Smooth muscle cell (in vitro differentiated cells): ENCODE measurements around the gene PLPPR1. TPM values are rescaled to one million over a fixed set of nuclear protein-coding genes. Genes with fewer than 3 reads are reported as not detected.
"Not testable (repeated sequence)": the region's sequence is repeated elsewhere in the genome, so short reads cannot be mapped to it uniquely, and the experiment has no call there.

Source experiments
- DNase-seq: peaks from one replicate; lab custom pipeline; 2025; ENCODE audit not compliant: unreplicated experiment; lab: John Stamatoyannopoulos, UW
- H2AFZ ChIP-seq: fragments of 200-600 bp; sonication (generic); 2 replicates; pipeline ENCODE4 v1.6.0; 2016; ENCODE audit warnings: antibody characterized with exemption, low read depth, mild to moderate bottlenecking
- H3F3A ChIP-seq: fragments of 200-600 bp; sonication (generic); 2 replicates; pipeline ENCODE4 v1.6.0; 2017; ENCODE audit warnings: antibody characterized with exemption, low read depth
- H3K27ac ChIP-seq: fragments of 200-600 bp; sonication (generic); 2 replicates; pipeline ENCODE4 v1.5.1; 2016; ENCODE audit warnings: low read depth, mild to moderate bottlenecking
- H3K27me3 ChIP-seq: fragments of 200-600 bp; sonication (generic); 2 replicates; pipeline ENCODE4 v1.6.1; 2016; ENCODE audit warnings: low read depth, mild to moderate bottlenecking
- H3K36me3 ChIP-seq: fragments of 200-600 bp; sonication (generic); 2 replicates; pipeline ENCODE4 v1.5.1; 2016; ENCODE audit warnings: low read depth
- H3K4me1 ChIP-seq: fragments of 200-600 bp; sonication (generic); 2 replicates; pipeline ENCODE4 v1.5.1; 2016; ENCODE audit warnings: low read depth
- H3K4me2 ChIP-seq: fragments of 200-600 bp; sonication (generic); 2 replicates; pipeline ENCODE4 v1.6.0; 2016; ENCODE audit warnings: mild to moderate bottlenecking
- H3K4me3 ChIP-seq: fragments of 200-600 bp; sonication (generic); 2 replicates; pipeline ENCODE4 v1.5.1; 2016; ENCODE audit warnings: mild to moderate bottlenecking
- H3K79me2 ChIP-seq: fragments of 200-600 bp; sonication (generic); 2 replicates; pipeline ENCODE4 v1.6.0; 2016; ENCODE audit warnings: low read depth, mild to moderate bottlenecking
- H3K9ac ChIP-seq: fragments of 200-600 bp; sonication (generic); 2 replicates; pipeline ENCODE4 v1.6.0; 2016; ENCODE audit warnings: low read depth
- H3K9me3 ChIP-seq: fragments of 200-600 bp; sonication (generic); replicated peaks from 2 replicates; pipeline ENCODE4 v1.5.1; 2016; ENCODE audit warnings: low read depth
- H4K20me1 ChIP-seq: fragments of 200-600 bp; sonication (generic); 2 replicates; pipeline ENCODE4 v1.6.0; 2016; ENCODE audit warnings: low read depth
- CTCF ChIP-seq: fragments of 200-600 bp; sonication (generic); IDR thresholded peaks from 2 replicates; pipeline ENCODE4 v1.5.1; 2017; ENCODE audit warnings: borderline replicate concordance, mild to moderate bottlenecking, antibody characterized with exemption; ENCODE audit not compliant: insufficient read depth, poor library complexity, severe bottlenecking
- WGBS: methylation state at CpG from one replicate; pipeline ENCODE4 v1.1.7; 2016; ENCODE audit warnings: low lambda C conversion rate; 5-methylcytosine and 5-hydroxymethylcytosine counted together
- polyA plus RNA-seq: library from polyadenylated mRNA; unstranded; fragments of >200 nt; fragmentation: Nextera tagmentation; extraction: Ambion mirVana; gene quantifications from 2 replicates; pipeline ENCODE4 v1.2.1, GENCODE V29; 2016
- total RNA-seq: library from RNA; depleted of rRNA; stranded (reverse); fragments of >200 nt; gene quantifications from 2 replicates; pipeline ENCODE4 v1.2.3, GENCODE V29; 2014

The PLPPR1 gene
- total and polyA plus RNA-seq, 2 experiments from 2014 or later, result not detected

- H3F3A ChIP-seq, result no peaks in the 10 kb centered on the region
- no peaks in the 10 kb centered on the region for H3K9me3 ChIP-seq
- no peaks in the 10 kb centered on the region for H4K20me1 ChIP-seq
- H2AFZ ChIP-seq, result no peak overlapping the region
- peaks cover 56% of the 10 kb centered on the region for H3K27me3 ChIP-seq
- TF ChIP-seq CTCF, result no peak
- DNase-seq, result no peak
- no peak overlapping the region for H3K4me3 ChIP-seq
- H3K9ac ChIP-seq, result no peak overlapping the region
- peaks cover 12% of the 10 kb centered on the region for H3K4me1 ChIP-seq
- H3K4me2 ChIP-seq, result no peak overlapping the region
- WGBS, result 91% methylated on average over 3 of the region's 3 CpGs
- H3K79me2 ChIP-seq, result no peaks in the 10 kb centered on the region
- H3K27ac ChIP-seq, result no peak overlapping the region
- no peaks in the 10 kb centered on the region for H3K36me3 ChIP-seq
Observed at GRCh38 chr9:101271102-101271501, 242.6 kb downstream of the PLPPR1 start.

GRCh38 chr9:101274971-101275768 is 246.6 kb downstream of the PLPPR1 start:
- Histone ChIP-seq H4K20me1 (no peaks in the 10 kb centered on the region), H3K79me2 (no peaks in the 10 kb centered on the region), H3K4me2 (no peak overlapping the region), H3K27me3 (peaks cover 38% of the 10 kb centered on the region), H2AFZ (no peak overlapping the region), H3K9ac (no peak overlapping the region), H3F3A (no peaks in the 10 kb centered on the region), H3K4me3 (no peak overlapping the region), H3K27ac (no peak overlapping the region), H3K9me3 (no peaks in the 10 kb centered on the region), H3K4me1 (peaks cover 5% of the 10 kb centered on the region), H3K36me3 (no peaks in the 10 kb centered on the region)
- DNase-seq, result no peak
- 89% methylated on average over 8 of the region's 8 CpGs for WGBS
- TF ChIP-seq CTCF, result no peak

- H2AFZ ChIP-seq, result no peak overlapping the region
- no peak overlapping the region for H3K4me2 ChIP-seq
- H3K9me3 ChIP-seq, result no peaks in the 10 kb centered on the region
- no peak overlapping the region for H3K9ac ChIP-seq
- WGBS, result 94% methylated on average over 6 of the region's 6 CpGs
- no peak overlapping the region for H3K4me3 ChIP-seq
- no peaks in the 10 kb centered on the region for H4K20me1 ChIP-seq
- H3K36me3 ChIP-seq, result no peaks in the 10 kb centered on the region
- no peaks in the 10 kb centered on the region for H3K4me1 ChIP-seq
- TF ChIP-seq CTCF, result no peak
- H3K79me2 ChIP-seq, result no peaks in the 10 kb centered on the region
- H3K27me3 ChIP-seq, result peaks cover 32% of the 10 kb centered on the region
- H3F3A ChIP-seq, result no peaks in the 10 kb centered on the region
- no peak for DNase-seq
- H3K27ac ChIP-seq, result no peak overlapping the region
Observed at GRCh38 chr9:101275769-101276250, 247.3 kb downstream of the PLPPR1 start.

- H4K20me1 ChIP-seq, H3K27me3 ChIP-seq, H2AFZ ChIP-seq, H3K36me3 ChIP-seq, H3K79me2 ChIP-seq, H3K9ac ChIP-seq, H3F3A ChIP-seq, H3K4me2 ChIP-seq, H3K9me3 ChIP-seq, H3K4me3 ChIP-seq, H3K4me1 ChIP-seq, DNase-seq, H3K27ac ChIP-seq: not testable (repeated sequence)
- WGBS, result 84% methylated on average over 12 of the region's 12 CpGs
Observed at GRCh38 chr9:101291043-101291442, 262.5 kb downstream of the PLPPR1 start.
